ENCODE results near the gene PTCD1. TPM values are rescaled to one million over a fixed set of nuclear protein-coding genes. Genes with fewer than 3 reads are reported as not detected.
A peak's percentile ranks its signal among the peaks of the same experiment; 100 is the strongest.

Gene PTCD1
- total and polyA plus RNA-seq, 9 of the 15 experiments (the other 6 are each of a cell fraction or from before 2014, with no cell fraction given), result 0.46 to 17.1 (median 6.2) TPM

GRCh38 chr7:99457650-99458493 lies 19.3 kb upstream of the PTCD1 start (continued):
- TF ChIP-seq ZNF740 (CRISPR knock-in tag; IDR thresholded peaks at IDR 0.05) (peak; percentile 65), ZNF740 (tag; IDR thresholded peaks at IDR 0.05) (no peak), SUPT5H (IDR thresholded peaks at IDR 0.05) (peak; percentile 81), ZBED1 (IDR thresholded peaks at IDR 0.05) (peak; percentile 65; the same call in 1 of the 2 replicates), ATF6 (CRISPR knock-in tag; IDR thresholded peaks at IDR 0.05) (no peak), HNRNPK (IDR thresholded peaks at IDR 0.05; ENCODE audit: low read depth, low read length, poor library complexity, severe bottlenecking) (no peak), POLR2AphosphoS2 (IDR thresholded peaks at IDR 0.05; ENCODE audit: low read length) (peak; percentile 91), TFAP4 (CRISPR knock-in tag; IDR thresholded peaks at IDR 0.05; ENCODE audit: borderline replicate concordance) (0 out of 2 replicates have a peak, but pooled peaks have one; percentile 5), PYGO2 (tag; IDR thresholded peaks at IDR 0.05) (no peak), RBM22 (IDR thresholded peaks at IDR 0.05; ENCODE audit: low read depth, low read length, poor library complexity, severe bottlenecking) (peak; percentile 84), POLR2G (IDR thresholded peaks at IDR 0.05; ENCODE audit: low read depth, low read length) (peak; percentile 76), RBFOX2 (IDR thresholded peaks at IDR 0.05; ENCODE audit: low read depth, low read length) (peak; percentile 66), ETS1 (conservative IDR thresholded peaks at IDR 0.05; ENCODE audit: control insufficient read depth, low read depth, low read length) (0 out of 2 replicates have a peak, but pooled peaks have one; percentile 32), SIRT6 (IDR thresholded peaks at IDR 0.05; ENCODE audit: low read depth, low read length) (peak; percentile 45)
